NB4 (cell line): Measurements from ENCODE around the gene SERPINA1.

Experiments used
- MYC ChIP-seq: IDR thresholded peaks from 2 replicates; pipeline ENCODE4 v1.6.1; 2011; ENCODE audit warnings: low read depth, low read length
- POLR2A ChIP-seq: IDR thresholded peaks from 2 replicates; pipeline ENCODE4 v1.6.1; 2011; ENCODE audit warnings: mild to moderate bottlenecking; ENCODE audit not compliant: insufficient read length; ENCODE audit errors: extremely low read depth
- TF ChIP-seq, protein P1 (sequence below): IDR thresholded peaks from one replicate; pipeline ENCODE4 v1.5.1; 2012; ENCODE audit warnings: low read depth, low read length
- TF ChIP-seq, protein P2 (sequence below): IDR thresholded peaks from 2 replicates; pipeline ENCODE4 v1.6.1; 2011; ENCODE audit warnings: low read depth, low read length

DNA sequence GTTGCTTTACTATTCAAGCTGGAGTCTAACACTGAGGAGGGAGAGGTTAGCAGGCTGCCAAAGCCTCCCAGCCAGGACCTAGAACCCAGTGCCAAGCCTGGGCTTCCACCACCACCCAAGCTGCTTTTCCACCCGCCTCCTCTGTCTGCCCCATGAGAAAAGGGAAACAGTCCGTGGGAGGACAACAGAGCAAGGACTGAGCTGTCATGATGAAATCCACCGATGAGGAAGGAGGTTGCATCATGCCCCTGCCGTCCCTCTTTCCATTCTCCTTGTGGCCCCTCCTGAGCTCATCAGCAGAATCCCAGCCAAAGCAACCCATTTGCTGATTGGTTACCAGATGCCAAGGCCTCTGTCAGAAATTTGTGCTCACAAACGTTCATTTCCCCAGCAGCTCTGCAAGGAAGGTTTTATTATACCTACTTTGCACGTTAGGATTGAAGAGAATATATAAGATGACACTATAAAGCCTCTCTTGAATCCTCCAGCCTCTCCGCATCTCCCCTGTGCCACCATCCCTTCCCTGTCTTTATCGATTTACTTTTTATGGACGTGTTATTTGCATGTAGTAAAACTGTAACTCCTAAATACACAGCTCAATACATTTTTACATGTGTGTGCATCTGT is 6.3 kb upstream of the SERPINA1 start:
- TF ChIP-seq, protein P1, sequence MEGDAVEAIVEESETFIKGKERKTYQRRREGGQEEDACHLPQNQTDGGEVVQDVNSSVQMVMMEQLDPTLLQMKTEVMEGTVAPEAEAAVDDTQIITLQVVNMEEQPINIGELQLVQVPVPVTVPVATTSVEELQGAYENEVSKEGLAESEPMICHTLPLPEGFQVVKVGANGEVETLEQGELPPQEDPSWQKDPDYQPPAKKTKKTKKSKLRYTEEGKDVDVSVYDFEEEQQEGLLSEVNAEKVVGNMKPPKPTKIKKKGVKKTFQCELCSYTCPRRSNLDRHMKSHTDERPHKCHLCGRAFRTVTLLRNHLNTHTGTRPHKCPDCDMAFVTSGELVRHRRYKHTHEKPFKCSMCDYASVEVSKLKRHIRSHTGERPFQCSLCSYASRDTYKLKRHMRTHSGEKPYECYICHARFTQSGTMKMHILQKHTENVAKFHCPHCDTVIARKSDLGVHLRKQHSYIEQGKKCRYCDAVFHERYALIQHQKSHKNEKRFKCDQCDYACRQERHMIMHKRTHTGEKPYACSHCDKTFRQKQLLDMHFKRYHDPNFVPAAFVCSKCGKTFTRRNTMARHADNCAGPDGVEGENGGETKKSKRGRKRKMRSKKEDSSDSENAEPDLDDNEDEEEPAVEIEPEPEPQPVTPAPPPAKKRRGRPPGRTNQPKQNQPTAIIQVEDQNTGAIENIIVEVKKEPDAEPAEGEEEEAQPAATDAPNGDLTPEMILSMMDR, result no peak
- no peak for TF ChIP-seq POLR2A
- TF ChIP-seq MYC, result peak; percentile 76
- TF ChIP-seq, protein P2, sequence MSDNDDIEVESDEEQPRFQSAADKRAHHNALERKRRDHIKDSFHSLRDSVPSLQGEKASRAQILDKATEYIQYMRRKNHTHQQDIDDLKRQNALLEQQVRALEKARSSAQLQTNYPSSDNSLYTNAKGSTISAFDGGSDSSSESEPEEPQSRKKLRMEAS, result peak; percentile 65
